ENCODE data around the gene MRPL55. TPM values are rescaled to one million over a fixed set of nuclear protein-coding genes. Genes with fewer than 3 reads are reported as not detected.

MRPL55 gene
- total RNA-seq, 1 donor from 2014 or later: 73.5 TPM

DNA sequence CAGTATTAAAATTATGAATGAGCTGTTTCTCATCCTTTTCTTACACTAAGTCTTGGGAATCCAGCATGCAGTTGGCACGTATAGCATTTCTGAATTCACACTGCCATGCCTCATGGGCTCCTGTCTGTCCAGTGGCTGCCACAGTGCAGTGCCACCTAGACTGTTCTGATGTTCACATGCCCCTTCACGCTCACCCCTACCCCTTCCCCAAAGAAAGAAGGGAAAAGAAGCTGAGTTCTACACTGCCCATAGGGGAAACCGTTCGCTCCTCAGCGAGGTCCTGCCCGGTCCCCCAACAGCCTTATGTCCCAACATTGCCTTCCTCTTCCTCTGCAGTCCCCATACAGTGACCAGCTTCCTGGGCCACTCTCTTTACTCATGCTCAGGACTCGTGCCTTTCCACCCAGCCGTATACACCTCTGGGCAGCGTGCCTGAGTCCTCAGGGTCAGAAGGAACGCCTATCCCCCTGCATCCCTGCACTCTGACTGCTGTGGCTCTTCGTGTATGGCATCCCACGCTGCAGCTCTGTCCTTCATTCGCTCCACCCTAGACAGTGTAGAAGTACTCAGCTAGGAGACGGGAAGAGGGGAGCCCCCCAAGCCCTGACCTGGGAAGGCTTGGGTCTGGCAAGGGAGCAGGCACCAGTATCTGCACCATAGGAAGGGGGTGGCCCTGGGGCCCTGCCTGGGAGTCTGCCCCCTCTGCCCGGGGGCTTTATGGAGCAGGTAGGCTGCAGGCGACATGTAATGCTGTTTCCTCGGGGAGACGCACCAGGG lies 50.7 kb downstream of the MRPL55 start:
- Histone ChIP-seq H3K27me3 (ENCODE audit: control insufficient read depth, insufficient read depth, low read length) (peaks cover 32% of the 10 kb centered on the region), H3K36me3 (ENCODE audit: control insufficient read depth, insufficient read depth, low read length) (no peaks in the 10 kb centered on the region), H3K4me3 (ENCODE audit: low read depth, low read length) (no peak overlapping the region)
- DNase-seq (ENCODE audit: low read depth): no peak
- TF ChIP-seq, protein P1, sequence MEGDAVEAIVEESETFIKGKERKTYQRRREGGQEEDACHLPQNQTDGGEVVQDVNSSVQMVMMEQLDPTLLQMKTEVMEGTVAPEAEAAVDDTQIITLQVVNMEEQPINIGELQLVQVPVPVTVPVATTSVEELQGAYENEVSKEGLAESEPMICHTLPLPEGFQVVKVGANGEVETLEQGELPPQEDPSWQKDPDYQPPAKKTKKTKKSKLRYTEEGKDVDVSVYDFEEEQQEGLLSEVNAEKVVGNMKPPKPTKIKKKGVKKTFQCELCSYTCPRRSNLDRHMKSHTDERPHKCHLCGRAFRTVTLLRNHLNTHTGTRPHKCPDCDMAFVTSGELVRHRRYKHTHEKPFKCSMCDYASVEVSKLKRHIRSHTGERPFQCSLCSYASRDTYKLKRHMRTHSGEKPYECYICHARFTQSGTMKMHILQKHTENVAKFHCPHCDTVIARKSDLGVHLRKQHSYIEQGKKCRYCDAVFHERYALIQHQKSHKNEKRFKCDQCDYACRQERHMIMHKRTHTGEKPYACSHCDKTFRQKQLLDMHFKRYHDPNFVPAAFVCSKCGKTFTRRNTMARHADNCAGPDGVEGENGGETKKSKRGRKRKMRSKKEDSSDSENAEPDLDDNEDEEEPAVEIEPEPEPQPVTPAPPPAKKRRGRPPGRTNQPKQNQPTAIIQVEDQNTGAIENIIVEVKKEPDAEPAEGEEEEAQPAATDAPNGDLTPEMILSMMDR (IDR thresholded peaks at IDR 0.05; ENCODE audit: insufficient read depth, low read length, poor library complexity, severe bottlenecking): no peak

Other genes with a start within 250 kb of the MRPL55 start
- 10.1 and 10.3 TPM in 2 replicates for gene WNT9A, start 161.4 kb downstream of the MRPL55 start, total RNA-seq
- gene WNT3A, start 102.3 kb downstream of the MRPL55 start, total RNA-seq: not detected in 2 replicates
- 479 and 548 TPM in 2 replicates for gene ARF1, start 26.6 kb downstream of the MRPL55 start, total RNA-seq
- 16.5 and 20.1 TPM in 2 replicates for gene C1orf35, start 6.0 kb downstream of the MRPL55 start, total RNA-seq
- 302 and 377 TPM in 2 replicates for gene GUK1, start 31.0 kb upstream of the MRPL55 start, total RNA-seq
- 0.21 and 0.38 TPM in 2 replicates for gene GJC2, start 40.6 kb upstream of the MRPL55 start, total RNA-seq
- gene IBA57, start 56.5 kb upstream of the MRPL55 start, total RNA-seq: 7.1 and 12.7 TPM in 2 replicates
- gene OBSCN, start 98.7 kb upstream of the MRPL55 start, total RNA-seq: 13.5 and 20.9 TPM in 2 replicates